HG03280 (cell line): ENCODE results near the gene CPA4.
"Not testable (repeated sequence)": the region's sequence is repeated elsewhere in the genome, so short reads cannot be mapped to it uniquely, and the experiment has no call there.

Source experiments
- ATAC-seq: cut with Tn5 transposase; IDR thresholded peaks from one replicate; pipeline ENCODE4 v1.9.1; 2021; ENCODE audit warnings: mild to moderate bottlenecking, moderate library complexity; ENCODE audit not compliant: unreplicated experiment

CPA4 gene

DNA sequence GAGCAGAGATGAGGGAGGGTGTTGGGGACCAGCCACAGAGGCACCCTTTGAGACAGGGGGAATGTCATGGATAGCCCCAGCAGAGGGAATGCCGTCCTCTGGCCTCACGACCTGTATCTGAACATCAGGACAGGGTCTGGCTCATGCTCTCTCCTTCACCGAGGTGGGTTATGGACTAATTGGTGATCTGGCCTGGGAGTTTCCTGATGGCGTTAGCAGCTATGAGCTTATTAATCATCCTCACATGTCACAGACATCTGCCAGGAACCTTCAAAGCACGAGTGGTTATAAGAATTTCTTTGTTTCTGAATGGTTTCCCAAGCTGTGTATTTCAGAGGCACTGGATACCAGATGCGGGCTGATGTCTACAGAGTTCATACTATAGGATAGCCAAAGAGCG is 6.9 kb downstream of the CPA4 start:
- no peak for ATAC-seq

DNA sequence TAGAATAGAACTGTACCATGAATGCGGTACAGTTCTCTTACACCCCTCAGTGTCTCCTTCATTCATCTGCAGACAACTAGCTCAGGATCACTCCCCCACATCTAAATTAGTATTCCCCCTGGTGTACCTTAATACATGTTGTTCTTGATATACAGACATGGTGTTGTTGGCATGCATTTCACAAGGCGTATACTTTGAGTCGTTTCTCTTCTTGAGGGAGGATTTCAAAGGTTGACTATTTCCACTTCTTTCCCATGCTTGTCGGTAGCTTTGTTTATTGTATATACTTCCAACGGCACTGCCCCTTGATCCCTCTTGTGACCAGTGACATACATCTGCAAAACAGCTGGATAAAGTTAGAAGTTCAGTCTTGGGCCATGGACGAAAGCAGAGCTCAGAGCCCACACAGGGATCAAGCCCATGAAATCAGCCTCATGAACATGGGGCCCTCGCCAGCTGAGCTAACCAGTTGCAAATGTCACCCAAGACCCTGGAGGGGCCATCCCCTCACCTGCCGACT is 8.6 kb downstream of the CPA4 start:
- ATAC-seq, result no peak

GRCh38 chr7:130302649-130303048 is 9.7 kb downstream of the CPA4 start:
- ATAC-seq, result no peak

DNA sequence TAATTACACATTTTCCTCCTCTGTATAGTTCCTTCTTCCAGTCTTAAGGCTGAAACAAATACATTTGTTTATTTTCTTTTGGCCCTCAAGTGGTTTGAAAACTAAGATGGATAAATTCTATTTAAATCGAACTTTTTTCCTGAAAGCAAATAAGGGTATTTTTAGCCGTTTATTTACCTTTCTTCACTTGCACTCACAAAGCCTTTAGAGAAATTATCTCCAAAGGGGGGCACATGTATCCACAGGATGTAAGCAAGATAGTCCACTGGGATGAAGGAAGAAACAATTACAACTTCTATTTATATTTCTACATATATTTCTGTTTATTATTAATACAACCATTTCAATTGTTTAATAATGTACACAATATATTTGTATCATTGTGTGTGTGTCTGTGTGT is 10.2 kb downstream of the CPA4 start:
- ATAC-seq, result no peak

DNA sequence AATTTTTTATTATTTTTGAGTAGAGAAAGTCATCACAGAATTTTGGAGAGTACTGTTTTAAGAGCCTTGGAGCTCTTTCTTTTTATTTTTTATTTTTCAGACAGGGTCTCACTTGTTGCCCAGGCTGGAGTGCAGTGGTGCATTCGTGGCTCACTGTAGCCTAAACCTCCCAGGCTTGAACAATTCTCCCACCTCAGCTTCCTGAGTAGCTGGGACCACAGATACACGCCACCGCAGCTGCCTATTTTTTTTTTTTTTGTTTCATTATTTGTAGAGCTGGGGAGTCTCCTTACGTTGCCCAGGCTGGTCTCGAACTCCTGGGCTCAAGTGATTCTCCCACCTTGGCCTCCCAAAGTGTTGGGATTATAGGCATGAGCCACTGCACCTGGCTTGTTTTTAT is 10.6 kb downstream of the CPA4 start:
- no peak for ATAC-seq

DNA sequence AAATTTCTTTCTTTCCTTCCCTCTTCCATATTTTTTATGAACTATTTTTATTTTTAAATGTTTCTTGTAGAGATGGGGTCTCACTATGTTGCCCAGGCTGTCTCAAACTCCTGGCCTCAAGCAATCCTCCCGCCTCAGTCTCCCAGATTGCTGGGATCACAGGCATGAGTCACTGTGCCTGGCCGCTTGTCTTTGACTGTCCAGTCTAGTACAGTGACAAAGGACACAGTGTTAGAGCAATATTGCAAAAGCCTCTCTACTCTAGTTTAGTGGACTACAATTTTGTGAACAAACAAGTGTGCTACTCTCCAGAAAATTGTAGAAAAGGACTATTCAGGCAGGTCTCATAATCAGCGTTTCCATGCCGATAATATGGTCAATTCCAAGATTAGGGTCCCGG is 11.0 kb downstream of the CPA4 start:
- ATAC-seq, result no peak

- ATAC-seq, result no peak
Observed at GRCh38 chr7:130304878-130305277, 11.9 kb downstream of the CPA4 start.

DNA sequence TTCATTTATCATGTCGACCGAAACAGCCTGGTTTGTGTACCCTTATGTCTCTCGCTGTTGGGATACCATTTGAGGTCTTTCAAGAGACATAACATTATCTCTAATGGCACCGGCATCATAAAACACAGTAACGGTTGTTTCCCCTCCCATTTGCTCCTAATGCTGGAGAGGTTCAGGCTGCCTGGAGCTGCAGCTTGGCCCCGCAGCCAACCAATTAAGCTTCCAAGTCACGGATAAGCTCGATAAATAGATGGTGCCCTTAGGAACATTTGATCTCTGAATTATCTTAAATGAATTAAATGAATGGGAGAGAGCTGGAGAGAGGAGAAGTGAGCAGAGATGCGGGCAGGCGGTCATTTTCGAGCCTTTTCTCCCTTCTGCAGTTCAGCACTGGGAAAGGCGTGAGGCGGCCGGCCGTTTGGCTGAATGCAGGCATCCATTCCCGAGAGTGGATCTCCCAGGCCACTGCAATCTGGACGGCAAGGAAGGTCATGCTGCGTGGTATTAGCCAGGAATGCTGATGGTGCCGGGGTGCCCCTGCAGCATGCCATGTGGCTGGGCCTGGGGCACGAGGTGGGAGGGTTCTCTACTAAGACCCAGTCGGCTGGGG is 12.6 kb downstream of the CPA4 start:
- no peak for ATAC-seq

- ATAC-seq, result no peak
Observed at GRCh38 chr7:130309986-130310385, 17.0 kb downstream of the CPA4 start.

DNA sequence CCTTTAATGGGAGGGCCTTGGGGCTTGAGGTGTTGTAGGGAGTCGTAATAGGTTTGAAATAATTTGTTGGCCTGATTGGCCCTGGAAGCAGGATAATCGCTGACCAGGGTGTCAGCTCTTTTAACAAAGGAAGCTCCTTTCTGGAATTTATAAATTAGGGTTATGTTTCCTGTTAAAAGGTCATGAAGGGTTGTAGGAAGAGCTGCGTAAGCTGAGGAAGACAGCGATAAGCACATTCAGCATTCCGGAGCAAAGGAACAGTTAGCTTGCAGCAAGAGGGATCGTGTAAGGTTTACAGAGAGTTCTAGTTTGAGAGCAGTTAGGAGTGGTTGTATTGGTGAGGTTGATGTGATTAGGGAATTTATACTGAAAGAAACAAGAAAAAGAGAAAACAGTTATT is 21.3 kb downstream of the CPA4 start:
- no peak for ATAC-seq

DNA sequence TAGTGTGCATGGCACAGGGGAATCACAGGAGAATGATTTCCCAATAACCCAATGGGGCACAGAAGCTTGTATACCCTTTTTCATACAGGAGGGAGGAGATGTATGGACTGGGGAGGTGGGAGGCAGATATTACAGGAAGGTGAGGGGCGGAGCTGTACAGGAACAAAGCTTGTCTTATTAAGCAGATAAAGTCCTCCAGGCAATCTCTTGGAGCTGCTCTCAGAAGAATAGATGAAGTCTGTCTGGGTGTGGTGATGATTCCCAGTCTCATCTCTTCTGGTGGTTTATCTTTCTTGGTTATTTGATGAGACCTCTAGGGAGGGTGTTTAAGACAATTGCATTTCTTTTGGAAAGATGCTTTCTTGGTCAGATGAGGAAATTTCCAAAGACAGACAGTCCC is 26.6 kb downstream of the CPA4 start:
- ATAC-seq, result no peak

- not testable (repeated sequence) for ATAC-seq
Observed at GRCh38 chr7:130321542-130322229, 28.7 kb downstream of the CPA4 start.

- no peak for ATAC-seq
Observed at GRCh38 chr7:130322615-130323014, 29.7 kb downstream of the CPA4 start.

DNA sequence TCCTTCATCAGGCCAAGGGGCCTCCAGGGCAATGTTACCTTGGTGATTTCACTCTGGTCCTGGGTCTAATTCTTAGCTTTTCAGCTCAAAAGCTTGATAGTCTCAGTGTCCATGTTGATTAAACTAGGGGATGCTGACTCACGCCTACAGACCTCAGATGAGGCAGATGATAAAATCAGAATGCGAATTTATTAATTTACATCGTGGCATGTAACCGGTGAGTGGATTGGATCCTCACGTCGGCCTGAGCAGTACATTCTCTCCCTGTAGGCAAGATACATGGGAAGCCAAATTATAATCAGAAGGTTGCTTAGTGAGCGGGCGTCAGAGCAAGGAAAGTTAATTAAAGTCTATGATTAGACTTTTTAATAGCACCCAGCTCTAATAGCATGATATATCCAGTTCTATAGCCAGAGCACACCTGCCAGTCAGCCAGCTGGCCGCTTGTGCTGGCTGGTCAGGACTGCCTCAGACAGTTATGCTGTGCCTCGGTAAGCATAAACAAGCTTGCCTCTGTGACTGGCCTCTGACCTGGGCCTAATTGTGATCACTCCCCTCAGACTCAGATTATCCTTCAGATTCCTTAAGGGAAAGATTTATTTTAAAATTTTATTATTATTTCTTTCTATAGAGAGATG is 31.5 kb downstream of the CPA4 start:
- no peak for ATAC-seq

DNA sequence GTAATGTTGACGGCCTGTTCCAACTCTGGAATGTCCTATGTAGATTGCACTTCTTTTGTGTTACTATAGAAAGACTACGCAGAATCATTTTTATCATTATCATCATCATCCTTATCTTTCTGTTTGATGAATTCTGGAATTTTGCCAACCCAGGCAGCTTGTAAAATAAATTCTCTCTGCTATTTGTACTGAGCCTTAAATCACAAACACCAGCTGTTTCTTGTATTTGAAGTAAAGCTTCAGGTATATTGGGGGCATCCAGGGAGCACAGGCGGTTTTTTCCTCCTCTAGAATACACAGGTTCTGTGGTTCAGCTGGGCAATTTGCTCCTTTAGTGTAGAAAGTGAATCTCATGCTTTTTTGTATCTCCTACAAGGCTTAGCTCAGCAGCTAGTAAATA is 36.7 kb downstream of the CPA4 start:
- ATAC-seq, result no peak

- no peak for ATAC-seq
Observed at GRCh38 chr7:130332259-130333053, 39.5 kb downstream of the CPA4 start.

DNA sequence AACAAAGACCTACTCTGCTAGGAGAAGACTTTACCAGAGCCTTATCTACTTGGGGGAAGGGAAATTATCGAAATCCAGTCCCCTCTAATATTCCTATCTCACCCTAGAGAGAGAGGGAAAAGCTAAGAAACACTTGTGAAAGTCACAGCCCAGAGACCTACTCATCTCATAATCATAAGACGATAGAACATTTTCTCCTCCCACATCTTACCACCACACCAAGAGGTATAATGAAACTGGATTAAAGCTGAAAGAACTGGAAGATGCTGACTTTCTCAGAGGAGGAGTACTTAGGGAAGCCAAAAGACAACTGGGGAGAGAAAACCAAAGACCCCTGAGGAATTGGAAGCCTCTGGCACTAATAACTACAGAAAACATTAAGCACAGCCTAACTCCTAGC is 40.9 kb downstream of the CPA4 start:
- no peak for ATAC-seq

GRCh38 chr7:130334274-130334673 is 41.3 kb downstream of the CPA4 start:
- ATAC-seq, result no peak

DNA sequence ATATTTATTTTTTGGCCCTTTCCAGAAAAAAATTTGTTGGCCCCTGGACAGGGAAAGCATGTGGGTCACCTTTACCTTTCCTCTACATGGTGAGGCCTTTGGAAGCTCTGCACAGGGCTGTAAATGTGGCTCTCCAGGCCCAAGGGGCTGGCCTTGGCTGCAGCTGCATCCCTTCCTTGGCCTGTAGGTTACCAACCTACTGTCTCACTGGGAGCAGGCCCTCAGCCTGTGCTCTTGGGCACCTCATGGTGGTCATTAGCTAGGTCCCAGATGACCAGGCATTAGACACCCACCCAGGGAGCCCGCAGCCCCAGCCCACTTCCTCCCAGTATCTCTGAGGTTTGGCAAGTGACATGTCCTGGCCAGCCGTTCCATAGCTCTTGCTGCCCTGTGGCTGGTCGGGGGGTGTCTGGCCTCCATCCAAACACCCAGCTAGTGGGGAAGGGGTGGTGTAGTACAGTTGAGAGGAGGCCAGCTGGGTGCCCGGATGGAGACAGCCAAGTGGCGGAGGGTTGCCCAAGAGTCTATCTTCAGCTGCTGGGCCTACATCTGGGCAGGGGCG is 44.5 kb downstream of the CPA4 start:
- ATAC-seq, result no peak

GRCh38 chr7:130338233-130338632 is 45.3 kb downstream of the CPA4 start:
- ATAC-seq, result no peak

GRCh38 chr7:130341882-130342281 is 48.9 kb downstream of the CPA4 start:
- ATAC-seq, result no peak
